ENCODE data around the gene RNF208.
A peak's percentile ranks its signal among the peaks of the same experiment; 100 is the strongest.

The RNF208 gene

DNA sequence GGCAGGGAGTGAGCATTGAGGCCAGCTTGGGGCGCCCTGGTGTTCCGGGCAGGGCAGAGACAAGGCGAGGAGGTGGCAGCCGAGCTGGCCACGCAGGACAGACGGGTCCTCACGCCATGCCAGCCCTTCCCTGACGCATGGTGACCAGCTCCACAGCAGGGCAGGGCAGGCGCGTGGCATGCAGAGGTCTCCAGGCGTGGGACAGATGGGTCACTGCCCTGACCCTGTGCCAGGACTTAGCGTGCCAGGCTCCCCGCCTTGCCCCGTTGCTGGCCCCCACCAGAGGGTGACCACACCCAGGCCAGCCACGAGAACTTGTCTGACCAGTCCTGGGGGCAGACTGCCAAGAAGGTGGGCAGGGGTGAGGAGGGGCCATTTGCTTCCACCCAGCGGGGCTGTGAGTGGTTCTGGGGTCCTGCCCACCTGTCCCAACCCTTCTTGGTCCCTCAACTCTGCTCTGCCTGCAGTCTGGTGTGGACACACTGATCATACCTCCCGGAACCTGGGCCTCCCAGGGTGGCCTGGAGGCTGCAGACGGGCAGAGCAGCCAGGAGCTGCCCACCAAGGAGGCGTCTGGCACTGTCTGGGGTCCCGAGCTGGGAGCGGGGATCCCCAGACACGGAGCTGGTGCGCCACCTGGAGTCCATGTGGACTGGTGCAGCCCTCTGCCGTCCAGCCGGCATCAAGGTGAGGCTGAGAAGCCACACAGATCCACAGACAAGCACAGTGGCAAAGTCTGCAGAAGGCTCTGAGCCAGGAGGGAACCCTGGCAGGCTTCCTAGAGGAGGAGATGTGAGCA is 5.2 kb upstream of the RNF208 start, which contains the start of gene RNF224:
Gene RNF224 (plus strand): TSS at position 449 of the 799 bp plus-strand sequence. CDS start 834 bp downstream, outside the sequence.
- Histone ChIP-seq H3K27me3 (ENCODE audit: insufficient read depth, low read length) (peaks cover 10% of the 10 kb centered on the region; the same call in 1 of the 2 replicates), H3K9me3 (ENCODE audit: low read length) (no peaks in the 10 kb centered on the region), H2AFZ (ENCODE audit: low read length) (no peak within 1 kb of the TSS), H3K36me3 (ENCODE audit: insufficient read depth, low read length) (no peaks in the 10 kb centered on the region), H4K20me1 (ENCODE audit: insufficient read depth, low read length) (no peaks in the 10 kb centered on the region), H3K27ac (ENCODE audit: low read depth, low read length, poor library complexity, severe bottlenecking) (no peak within 1 kb of the TSS), H3K9me2 (ENCODE audit: low read depth, low read length) (no peaks in the 10 kb centered on the region), H3K4me1 (ENCODE audit: insufficient read depth, low read length, severe bottlenecking) (peaks cover 16% of the 10 kb centered on the region), H3K79me2 (ENCODE audit: insufficient read depth, low read length) (no peaks in the 10 kb centered on the region), H3K4me3 (ENCODE audit: low read depth, low read length, poor library complexity, severe bottlenecking) (no peak within 1 kb of the TSS), H3K9ac (ENCODE audit: low read length) (no peak within 1 kb of the TSS), H3F3A (ENCODE audit: insufficient read depth, low read length) (no peaks in the 10 kb centered on the region), H3K4me2 (ENCODE audit: low read length) (no peak within 1 kb of the TSS)
- no peak for TF ChIP-seq EZH2 (IDR thresholded peaks at IDR 0.05; ENCODE audit: borderline replicate concordance, low read length)
- TF ChIP-seq, protein P1, sequence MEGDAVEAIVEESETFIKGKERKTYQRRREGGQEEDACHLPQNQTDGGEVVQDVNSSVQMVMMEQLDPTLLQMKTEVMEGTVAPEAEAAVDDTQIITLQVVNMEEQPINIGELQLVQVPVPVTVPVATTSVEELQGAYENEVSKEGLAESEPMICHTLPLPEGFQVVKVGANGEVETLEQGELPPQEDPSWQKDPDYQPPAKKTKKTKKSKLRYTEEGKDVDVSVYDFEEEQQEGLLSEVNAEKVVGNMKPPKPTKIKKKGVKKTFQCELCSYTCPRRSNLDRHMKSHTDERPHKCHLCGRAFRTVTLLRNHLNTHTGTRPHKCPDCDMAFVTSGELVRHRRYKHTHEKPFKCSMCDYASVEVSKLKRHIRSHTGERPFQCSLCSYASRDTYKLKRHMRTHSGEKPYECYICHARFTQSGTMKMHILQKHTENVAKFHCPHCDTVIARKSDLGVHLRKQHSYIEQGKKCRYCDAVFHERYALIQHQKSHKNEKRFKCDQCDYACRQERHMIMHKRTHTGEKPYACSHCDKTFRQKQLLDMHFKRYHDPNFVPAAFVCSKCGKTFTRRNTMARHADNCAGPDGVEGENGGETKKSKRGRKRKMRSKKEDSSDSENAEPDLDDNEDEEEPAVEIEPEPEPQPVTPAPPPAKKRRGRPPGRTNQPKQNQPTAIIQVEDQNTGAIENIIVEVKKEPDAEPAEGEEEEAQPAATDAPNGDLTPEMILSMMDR (IDR thresholded peaks at IDR 0.05; ENCODE audit: low read length) = peak; percentile 96

DNA sequence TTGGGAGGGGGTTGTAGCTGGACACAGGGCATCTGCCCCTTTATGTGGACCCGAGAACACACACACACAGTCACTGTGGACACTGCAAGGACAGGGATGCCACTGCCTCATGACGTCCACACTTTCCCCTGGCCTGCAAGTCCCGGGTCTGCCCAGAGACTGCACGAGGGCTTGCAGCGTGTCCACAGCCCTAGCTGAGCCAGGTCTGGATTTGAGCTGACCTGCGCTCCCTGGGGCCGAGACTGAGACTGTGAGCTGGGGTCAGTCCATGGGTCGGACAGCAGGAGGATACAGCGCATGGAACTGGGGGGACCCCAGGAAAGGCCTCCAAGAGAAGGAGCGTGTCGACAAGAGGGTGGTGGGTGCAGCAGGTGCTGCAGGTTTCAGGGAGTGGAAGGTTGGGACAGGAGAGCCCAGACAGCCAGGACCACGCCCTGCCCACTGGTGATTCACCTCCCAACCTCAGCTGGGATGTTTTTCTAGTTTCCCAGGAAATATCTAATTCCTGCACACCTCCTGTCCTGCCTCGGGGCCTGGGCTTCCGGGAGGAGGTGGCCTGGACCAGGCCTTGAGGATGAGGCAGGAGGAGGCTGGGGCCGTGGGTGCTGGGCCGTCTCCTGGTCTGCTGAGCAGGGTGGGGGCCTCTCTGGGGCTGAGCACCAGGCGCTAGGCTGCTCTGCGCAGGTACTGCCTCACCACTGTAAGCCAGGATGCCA is 4.5 kb upstream of the RNF208 start:
- no peak overlapping the region for H3K27ac ChIP-seq (ENCODE audit: low read depth, low read length, poor library complexity, severe bottlenecking)
- no peaks in the 10 kb centered on the region for H3K9me2 ChIP-seq (ENCODE audit: low read depth, low read length)
- peaks cover 10% of the 10 kb centered on the region; the same call in 1 of the 2 replicates for H3K27me3 ChIP-seq (ENCODE audit: insufficient read depth, low read length)
- no peaks in the 10 kb centered on the region for H4K20me1 ChIP-seq (ENCODE audit: insufficient read depth, low read length)
- no peaks in the 10 kb centered on the region for H3K36me3 ChIP-seq (ENCODE audit: insufficient read depth, low read length)
- H2AFZ ChIP-seq (ENCODE audit: low read length) = no peak overlapping the region
- no peaks in the 10 kb centered on the region for H3K9me3 ChIP-seq (ENCODE audit: low read length)
- no peaks in the 10 kb centered on the region for H3F3A ChIP-seq (ENCODE audit: insufficient read depth, low read length)
- no peak overlapping the region for H3K4me2 ChIP-seq (ENCODE audit: low read length)
- no peaks in the 10 kb centered on the region for H3K79me2 ChIP-seq (ENCODE audit: insufficient read depth, low read length)
- no peak overlapping the region for H3K9ac ChIP-seq (ENCODE audit: low read length)
- TF ChIP-seq, protein P1 (IDR thresholded peaks at IDR 0.05; ENCODE audit: low read length) = no peak
- no peak for TF ChIP-seq EZH2 (IDR thresholded peaks at IDR 0.05; ENCODE audit: borderline replicate concordance, low read length)
- H3K4me1 ChIP-seq (ENCODE audit: insufficient read depth, low read length, severe bottlenecking) = peaks cover 17% of the 10 kb centered on the region
- H3K4me3 ChIP-seq (ENCODE audit: low read depth, low read length, poor library complexity, severe bottlenecking) = no peak overlapping the region

- peaks cover 17% of the 10 kb centered on the region for H3K4me1 ChIP-seq (ENCODE audit: insufficient read depth, low read length, severe bottlenecking)
- no peak overlapping the region for H2AFZ ChIP-seq (ENCODE audit: low read length)
- H3K4me3 ChIP-seq (ENCODE audit: low read depth, low read length, poor library complexity, severe bottlenecking) = no peak overlapping the region
- no peak overlapping the region for H3K27ac ChIP-seq (ENCODE audit: low read depth, low read length, poor library complexity, severe bottlenecking)
- no peak overlapping the region for H3K4me2 ChIP-seq (ENCODE audit: low read length)
- H3K36me3 ChIP-seq (ENCODE audit: insufficient read depth, low read length) = no peaks in the 10 kb centered on the region
- H3K9ac ChIP-seq (ENCODE audit: low read length) = no peak overlapping the region
- H3K79me2 ChIP-seq (ENCODE audit: insufficient read depth, low read length) = no peaks in the 10 kb centered on the region
- TF ChIP-seq, protein P1 (IDR thresholded peaks at IDR 0.05; ENCODE audit: low read length) = no peak
- no peak for TF ChIP-seq EZH2 (IDR thresholded peaks at IDR 0.05; ENCODE audit: borderline replicate concordance, low read length)
- no peaks in the 10 kb centered on the region for H3K9me3 ChIP-seq (ENCODE audit: low read length)
- no peaks in the 10 kb centered on the region for H3K9me2 ChIP-seq (ENCODE audit: low read depth, low read length)
- no peaks in the 10 kb centered on the region for H3F3A ChIP-seq (ENCODE audit: insufficient read depth, low read length)
- H3K27me3 ChIP-seq (ENCODE audit: insufficient read depth, low read length) = peaks cover 9% of the 10 kb centered on the region; the same call in 1 of the 2 replicates
- no peaks in the 10 kb centered on the region for H4K20me1 ChIP-seq (ENCODE audit: insufficient read depth, low read length)
Measured at GRCh38 chr9:137225699-137226331, 3.8 kb upstream of the RNF208 start.
